Astrocyte of the cerebellum (primary cell): ENCODE data around the gene KIRREL3.

ENCODE experiments used
- DNase-seq: peaks from one replicate; pipeline ENCODE4 v3.0.0-alpha.2; 2011; ENCODE audit warnings: low read depth
- H3K4me3 ChIP-seq: 2 replicates; pipeline ENCODE4 v1.5.1; 2011; ENCODE audit warnings: mild to moderate bottlenecking, low read depth, low read length, moderate library complexity
- in situ Hi-C: cut with HindIII; loops from 2 replicates; pipeline ENCODE4 v1.10.0; 2017; ENCODE audit warnings: low sequenced_read_pairs
- TF ChIP-seq, protein P1 (sequence below): IDR thresholded peaks from 2 replicates; pipeline ENCODE4 v1.5.1; 2012; ENCODE audit warnings: low read length, low read depth, moderate library complexity, mild to moderate bottlenecking; ENCODE audit errors: missing control alignments

Gene KIRREL3

DNA sequence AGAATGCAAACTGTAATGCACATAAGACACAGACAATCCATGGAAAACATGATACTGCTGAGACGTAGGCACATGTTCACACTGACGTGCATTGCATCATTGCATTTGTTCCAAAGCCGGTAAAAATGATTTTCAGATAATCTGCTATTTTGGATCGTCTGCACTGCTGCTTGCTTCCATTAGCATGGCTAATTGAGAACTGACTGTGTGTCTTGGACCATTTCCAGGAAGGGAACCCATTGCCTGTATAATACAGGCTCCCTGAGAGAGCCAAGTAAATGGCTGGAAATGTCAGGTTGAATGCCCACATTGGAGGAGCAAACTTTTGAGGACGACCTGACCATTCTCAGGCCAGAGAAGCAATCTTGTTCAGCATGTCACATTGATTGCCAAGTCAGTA lies 340.2 kb downstream of the KIRREL3 start:
- TF ChIP-seq, protein P1, sequence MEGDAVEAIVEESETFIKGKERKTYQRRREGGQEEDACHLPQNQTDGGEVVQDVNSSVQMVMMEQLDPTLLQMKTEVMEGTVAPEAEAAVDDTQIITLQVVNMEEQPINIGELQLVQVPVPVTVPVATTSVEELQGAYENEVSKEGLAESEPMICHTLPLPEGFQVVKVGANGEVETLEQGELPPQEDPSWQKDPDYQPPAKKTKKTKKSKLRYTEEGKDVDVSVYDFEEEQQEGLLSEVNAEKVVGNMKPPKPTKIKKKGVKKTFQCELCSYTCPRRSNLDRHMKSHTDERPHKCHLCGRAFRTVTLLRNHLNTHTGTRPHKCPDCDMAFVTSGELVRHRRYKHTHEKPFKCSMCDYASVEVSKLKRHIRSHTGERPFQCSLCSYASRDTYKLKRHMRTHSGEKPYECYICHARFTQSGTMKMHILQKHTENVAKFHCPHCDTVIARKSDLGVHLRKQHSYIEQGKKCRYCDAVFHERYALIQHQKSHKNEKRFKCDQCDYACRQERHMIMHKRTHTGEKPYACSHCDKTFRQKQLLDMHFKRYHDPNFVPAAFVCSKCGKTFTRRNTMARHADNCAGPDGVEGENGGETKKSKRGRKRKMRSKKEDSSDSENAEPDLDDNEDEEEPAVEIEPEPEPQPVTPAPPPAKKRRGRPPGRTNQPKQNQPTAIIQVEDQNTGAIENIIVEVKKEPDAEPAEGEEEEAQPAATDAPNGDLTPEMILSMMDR: no peak
- in situ Hi-C loops: no loop called here
- no peak overlapping the region for H3K4me3 ChIP-seq
- no peak for DNase-seq

DNA sequence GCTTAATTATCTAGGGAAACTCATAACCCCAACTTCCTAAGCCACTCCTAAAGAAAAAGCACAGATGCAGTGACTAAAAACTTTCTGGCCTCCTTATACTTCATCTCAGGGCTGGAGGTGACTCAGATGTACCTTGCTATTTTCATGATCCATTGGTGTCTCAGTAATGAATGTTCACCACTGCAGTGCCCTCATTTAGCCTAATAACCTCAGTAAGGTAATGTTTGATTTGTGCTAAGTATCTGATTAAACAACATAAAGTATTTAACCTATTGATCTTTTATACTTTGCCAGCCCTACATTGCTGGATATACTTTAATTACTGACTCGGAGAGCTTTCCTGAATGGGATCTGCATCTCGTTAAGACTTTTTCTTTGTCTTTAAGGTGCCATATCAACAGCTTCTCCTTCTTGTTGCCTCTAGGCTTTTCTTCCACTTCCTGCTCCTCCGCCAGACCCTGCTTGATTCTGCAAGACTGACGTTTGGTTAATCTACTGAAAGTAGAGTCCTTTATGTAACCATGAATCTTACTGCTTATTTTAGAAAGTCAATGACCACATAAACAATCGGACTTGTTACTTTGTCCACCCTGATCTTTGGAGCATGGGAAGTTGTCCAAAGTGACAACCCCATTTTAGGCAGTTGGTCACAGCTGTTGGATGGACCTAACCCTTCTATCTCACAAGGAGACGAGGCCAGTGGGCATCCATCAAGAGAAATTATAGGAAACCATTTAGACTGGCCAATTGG lies 342.1 kb downstream of the KIRREL3 start:
- no peak overlapping the region for H3K4me3 ChIP-seq
- no peak for DNase-seq
- in situ Hi-C loops: no loop called here
- TF ChIP-seq, protein P1: no peak

DNA sequence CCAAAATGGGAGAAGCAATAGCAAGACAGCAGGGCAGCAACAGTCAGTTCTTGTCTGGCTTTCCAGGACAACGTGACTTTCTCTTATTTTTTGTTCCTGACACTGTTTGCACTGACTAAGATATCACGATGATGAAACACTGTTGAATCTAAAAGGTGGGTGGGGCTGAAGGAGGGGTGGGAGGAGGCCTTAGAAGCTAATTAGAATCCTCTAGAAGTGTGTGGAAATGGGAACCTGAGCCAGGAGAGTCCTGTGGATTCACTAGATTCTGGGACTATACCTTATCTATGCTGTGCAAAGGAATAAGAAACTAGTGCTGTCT lies 344.8 kb downstream of the KIRREL3 start:
- TF ChIP-seq, protein P1: no peak
- no peak overlapping the region for H3K4me3 ChIP-seq
- no peak for DNase-seq
- in situ Hi-C loops: no loop called here

DNA sequence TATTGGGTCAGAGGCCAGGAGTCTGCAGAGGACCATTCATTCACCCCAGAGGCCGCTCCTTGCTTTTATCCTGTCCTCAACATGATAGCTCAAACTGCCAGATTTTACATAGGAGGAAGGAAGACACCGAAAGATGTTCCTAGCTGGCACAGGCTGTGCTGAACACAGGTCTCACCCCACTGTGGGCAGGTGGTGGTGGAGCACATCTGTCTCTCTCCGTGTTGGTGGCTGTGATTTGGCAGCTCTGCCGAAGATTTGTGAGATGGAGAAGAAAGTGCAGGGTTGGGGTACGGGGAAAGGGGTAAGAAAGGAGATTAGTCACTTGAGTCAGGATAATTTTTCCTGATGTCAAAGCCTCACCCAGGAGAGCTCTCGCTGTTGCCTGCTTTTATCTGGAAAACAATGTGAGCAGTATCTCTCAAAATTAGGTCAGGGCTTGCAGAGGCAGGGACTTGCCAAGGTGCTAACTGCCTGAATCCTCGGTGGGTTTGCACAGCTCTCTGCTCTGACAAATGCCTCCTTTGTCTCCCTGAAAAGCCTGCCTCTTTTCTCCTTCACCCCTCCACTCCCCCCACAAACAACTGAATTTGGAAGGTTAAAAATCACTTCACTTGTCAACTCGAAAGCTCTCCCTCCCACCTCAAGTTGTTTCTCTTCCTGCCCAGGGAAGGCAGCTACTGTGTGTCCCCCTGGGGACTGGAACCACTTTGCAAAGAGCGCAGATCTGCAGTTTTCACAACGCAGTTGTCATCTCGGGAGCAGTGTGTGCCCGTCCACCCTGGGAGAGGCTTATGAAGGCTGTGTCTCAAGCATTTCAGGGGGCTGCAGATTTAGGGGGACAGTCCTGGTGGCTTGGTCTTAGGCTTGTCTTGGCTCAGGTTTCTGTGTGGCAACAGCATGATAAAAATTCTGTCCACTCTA lies 345.4 kb downstream of the KIRREL3 start:
- no peak for DNase-seq
- TF ChIP-seq, protein P1: no peak
- H3K4me3 ChIP-seq: no peak overlapping the region
- in situ Hi-C loops: no loop called here

DNA sequence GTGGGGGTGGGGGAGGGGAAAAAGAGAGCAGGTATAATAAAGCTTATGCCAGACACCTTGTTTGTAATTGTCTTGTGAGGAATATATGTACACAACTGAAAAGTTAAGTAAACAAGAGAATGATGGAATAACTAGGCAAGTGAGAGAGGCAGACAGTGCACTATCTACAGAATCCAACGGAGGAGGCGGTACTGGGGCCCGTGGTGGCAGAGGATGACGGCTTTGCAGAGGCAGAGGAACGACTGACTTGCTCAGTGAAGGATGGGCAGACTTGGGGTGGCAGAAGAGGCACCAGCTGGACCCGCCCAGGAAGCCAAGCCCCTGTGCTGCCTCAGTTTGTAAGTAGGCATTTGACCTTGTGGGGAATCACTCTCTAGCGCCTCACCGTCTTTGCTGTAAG lies 347.5 kb downstream of the KIRREL3 start:
- in situ Hi-C loops: no loop called here
- no peak for DNase-seq
- H3K4me3 ChIP-seq: no peak overlapping the region
- TF ChIP-seq, protein P1: no peak

DNA sequence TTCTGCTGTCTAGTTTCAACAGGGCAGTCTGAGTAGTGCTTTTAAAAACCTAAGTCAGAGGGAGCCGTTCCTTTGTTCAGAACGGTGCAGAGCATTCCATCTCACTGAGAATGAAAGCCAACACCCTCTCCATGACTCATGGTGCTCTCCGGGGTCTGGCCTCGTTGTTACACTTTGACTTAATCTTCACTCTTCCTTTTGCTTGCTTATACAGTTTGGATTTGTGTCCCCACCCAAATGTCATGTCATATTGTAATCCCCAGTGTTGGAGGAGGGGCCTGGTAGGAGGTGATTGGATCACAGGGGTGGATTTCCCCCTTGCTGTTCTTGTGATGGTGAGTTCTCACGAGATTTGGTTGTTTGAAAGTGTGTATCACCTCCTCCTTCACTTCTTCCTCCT lies 352.8 kb downstream of the KIRREL3 start:
- in situ Hi-C loops: no loop called here
- TF ChIP-seq, protein P1: no peak
- no peak overlapping the region for H3K4me3 ChIP-seq
- DNase-seq: peak; percentile 68
